IMR-90 (cell line): ENCODE results near the gene UBE2S. TPM values are rescaled to one million over a fixed set of nuclear protein-coding genes. Genes with fewer than 3 reads are reported as not detected.
A peak's percentile ranks its signal among the peaks of the same experiment; 100 is the strongest.

Experiments
- ATAC-seq: fragments of 200-7000 bp; cut with Tn5 transposase; 2 replicates; pipeline ENCODE4 v1.9.1; 2020; ENCODE audit warnings: low read depth, mild to moderate bottlenecking, moderate library complexity
- BruUV-seq: library from RNA; stranded (reverse); fragments of 400-500 nt; replicated peaks from 2 replicates; lab custom pipeline; 2021; lab: Mats Ljungman, UMichigan
- CTCF ChIA-PET: fragments of 300-600 bp; formaldehyde crosslinking; extraction: SDS; loops from one replicate; lab custom pipeline; 2021; ENCODE audit warnings: antibody characterized with exemption; lab: Yijun Ruan, JAX
- POLR2A ChIA-PET: fragments of 300-600 bp; sonication (Branson Sonifier 250); formaldehyde crosslinking; loops from one replicate; lab custom pipeline; 2022; ENCODE audit warnings: antibody characterized with exemption; ENCODE audit not compliant: unreplicated experiment; lab: Charles Lee
- DNase-seq: peaks from one replicate; pipeline ENCODE4 v3.0.0; 2013
- H2AFZ ChIP-seq: replicated peaks from 2 replicates; pipeline ENCODE3; 2013; ENCODE audit warnings: low read length, mild to moderate bottlenecking; ENCODE audit not compliant: poor library complexity
- H2AK5ac ChIP-seq: 2 replicates; pipeline ENCODE4 v1.6.1; 2013; ENCODE audit warnings: low read depth, low read length, inconsistent platforms
- H2AK9ac ChIP-seq: replicated peaks from 2 replicates; pipeline ENCODE3; 2013; ENCODE audit warnings: mild to moderate bottlenecking, low read depth, low read length, moderate library complexity; ENCODE audit not compliant: poor library complexity
- H2BK120ac ChIP-seq: 2 replicates; pipeline ENCODE4 v1.6.1; 2013; ENCODE audit warnings: low read depth, low read length, inconsistent platforms
- H2BK15ac ChIP-seq: 3 replicates; pipeline ENCODE4 v1.6.1; 2013; ENCODE audit warnings: low read depth, low read length, inconsistent platforms
- H2BK20ac ChIP-seq: 2 replicates; pipeline ENCODE4 v1.6.1; 2013; ENCODE audit warnings: low read depth, mild to moderate bottlenecking, inconsistent platforms, low read length, moderate library complexity
- H2BK5ac ChIP-seq: 2 replicates; pipeline ENCODE4 v1.6.1; 2013; ENCODE audit warnings: mild to moderate bottlenecking, low read depth, low read length, inconsistent platforms; ENCODE audit not compliant: poor library complexity, severe bottlenecking
- H3K14ac ChIP-seq: replicated peaks from 2 replicates; pipeline ENCODE4 v1.6.1; 2013; ENCODE audit warnings: low read depth, low read length, inconsistent platforms
- H3K18ac ChIP-seq: 2 replicates; pipeline ENCODE4 v1.6.1; 2013; ENCODE audit warnings: low read depth, low read length, control low read depth
- H3K23ac ChIP-seq: 2 replicates; pipeline ENCODE4 v1.6.1; 2013; ENCODE audit warnings: low read depth, low read length, inconsistent platforms
- H3K27ac ChIP-seq: 2 replicates; pipeline ENCODE4 v1.5.1; 2013; ENCODE audit warnings: mild to moderate bottlenecking, control low read depth, low read length; ENCODE audit not compliant: insufficient read depth
- H3K27me3 ChIP-seq: 2 replicates; pipeline ENCODE4 v1.6.1; 2013; ENCODE audit warnings: low read length; ENCODE audit not compliant: control insufficient read depth, insufficient read depth
- H3K36me3 ChIP-seq: 2 replicates; pipeline ENCODE4 v1.6.1; 2013; ENCODE audit warnings: low read length, mixed read lengths; ENCODE audit not compliant: control insufficient read depth, insufficient read depth
- H3K4ac ChIP-seq: 2 replicates; pipeline ENCODE4 v1.6.1; 2013; ENCODE audit warnings: low read depth, low read length, inconsistent platforms
- H3K4me1 ChIP-seq: 2 replicates; pipeline ENCODE4 v1.6.1; 2013; ENCODE audit warnings: low read length, mixed read lengths; ENCODE audit not compliant: control insufficient read depth, insufficient read depth
- H3K4me2 ChIP-seq: 2 replicates; pipeline ENCODE4 v1.6.1; 2013; ENCODE audit warnings: low read depth, mild to moderate bottlenecking, control low read depth, low read length, moderate library complexity
- H3K4me3 ChIP-seq: 2 replicates; pipeline ENCODE4 v1.5.1; 2013; ENCODE audit warnings: low read depth, mild to moderate bottlenecking, control low read depth, low read length, moderate library complexity; ENCODE audit not compliant: insufficient read depth
- H3K56ac ChIP-seq: 2 replicates; pipeline ENCODE4 v1.6.1; 2013; ENCODE audit warnings: low read length, inconsistent platforms; ENCODE audit not compliant: insufficient read depth; ENCODE audit errors: extremely low read depth
- H3K79me1 ChIP-seq, 2 experiments: 2 replicates each; pipeline ENCODE4 v1.6.1; 2013; ENCODE audit warnings: low read length in 2 of 2, inconsistent platforms in 1 of 2, low read depth in 1 of 2
- H3K9ac ChIP-seq: 2 replicates; pipeline ENCODE4 v1.6.1; 2013; ENCODE audit warnings: low read depth, low read length, control low read depth
- H3K9me1 ChIP-seq: 2 replicates; pipeline ENCODE4 v1.6.1; 2013; ENCODE audit warnings: low read length, inconsistent platforms; ENCODE audit not compliant: insufficient read depth
- H3K9me3 ChIP-seq: 2 replicates; pipeline ENCODE4 v1.6.1; 2013; ENCODE audit warnings: low read length; ENCODE audit not compliant: control insufficient read depth, insufficient read depth
- H4K20me1 ChIP-seq: 2 replicates; pipeline ENCODE4 v1.6.1; 2013; ENCODE audit warnings: low read length, inconsistent platforms; ENCODE audit not compliant: insufficient read depth
- H4K5ac ChIP-seq: 2 replicates; pipeline ENCODE4 v1.6.1; 2013; ENCODE audit warnings: mild to moderate bottlenecking, low read depth, low read length, control low read depth
- H4K8ac ChIP-seq, 2 experiments: 2 replicates each; pipeline ENCODE4 v1.6.1; 2013; ENCODE audit warnings: low read depth in 2 of 2, low read length in 2 of 2, control low read depth in 1 of 2, inconsistent platforms in 1 of 2
- H4K91ac ChIP-seq: 2 replicates; pipeline ENCODE4 v1.6.1; 2013; ENCODE audit warnings: low read depth, low read length, inconsistent platforms; ENCODE audit not compliant: insufficient read depth
- CEBPB ChIP-seq: IDR thresholded peaks from 2 replicates; pipeline ENCODE4 v1.6.1; 2012; ENCODE audit warnings: low read depth, low read length, improper control_type of control experiment
- CHD1 ChIP-seq: IDR thresholded peaks from 2 replicates; pipeline ENCODE4 v1.6.1; 2012; ENCODE audit warnings: low read depth, low read length, improper control_type of control experiment
- FOS ChIP-seq: fragments of 150-350 bp; IDR thresholded peaks from 2 replicates; pipeline ENCODE4 v1.6.1; 2016; ENCODE audit warnings: low read depth, low read length
- MAFK ChIP-seq: IDR thresholded peaks from 2 replicates; pipeline ENCODE4 v1.6.1; 2012; ENCODE audit warnings: low read depth, low read length, improper control_type of control experiment
- POLR2A ChIP-seq: IDR thresholded peaks from 2 replicates; pipeline ENCODE4 v1.6.1; 2012; ENCODE audit warnings: mild to moderate bottlenecking, low read depth, low read length
- RFX5 ChIP-seq: IDR thresholded peaks from 2 replicates; pipeline ENCODE4 v1.8.0; 2012; ENCODE audit warnings: low read depth, mild to moderate bottlenecking, low read length, moderate library complexity
- WGBS, 2 experiments: methylation state at CpG; one replicate each; pipeline versions ENCODE4 v1.1.5 to v1.1.7; 2013; ENCODE audit warnings: missing lambda C conversion rate in 2 of 2; ENCODE audit not compliant: insufficient read length in 1 of 2; ENCODE audit errors: extremely low coverage in 2 of 2; 5-methylcytosine and 5-hydroxymethylcytosine counted together
- dilution Hi-C: fragments of 300-500 bp; cut with HindIII; formaldehyde crosslinking; loops from one replicate; pipeline ENCODE4 v1.14.3; 2018; ENCODE audit warnings: low sequenced_read_pairs; ENCODE audit not compliant: unreplicated experiment
- in situ Hi-C: fragments of 300-500 bp; cut with MboI; formaldehyde crosslinking; loops from 3 replicates; pipeline ENCODE4 v1.14.3; 2019; ENCODE audit warnings: low sequenced_read_pairs, inconsistent platforms, mixed read lengths
- intact Hi-C: fragments of 100-400 bp; cut with micrococcal nuclease; formaldehyde crosslinking; loops from 2 replicates; pipeline ENCODE4 v1.10.0; 2022
- polyA plus RNA-seq, 3 experiments: library from polyadenylated mRNA; depleted of rRNA; stranded (reverse); fragments of >200 nt; gene quantifications; 2 replicates each; pipeline ENCODE4 v1.2.3, GENCODE V29; 2012; ENCODE audit warnings: low replicate concordance in 1 of 3
- total RNA-seq: library from RNA; depleted of rRNA; stranded (reverse); fragments of >200 nt; gene quantifications from 2 replicates; pipeline ENCODE4 v1.2.3, GENCODE V29; 2012

The UBE2S gene
- total and polyA plus RNA-seq, 2 of the 4 experiments (the other 2 are of a cell fraction), result 69.5 to 104 TPM

- no peak for TF ChIP-seq CEBPB
Measured at GRCh38 chr19:55370305-55370988, 37.1 kb downstream of the UBE2S start, which contains the start of gene IL11 (continued).

GRCh38 chr19:55369653-55370304, 37.8 kb downstream of the UBE2S start:
- Histone ChIP-seq H3K4ac (peak overlapping the region; percentile 94), H2BK20ac (no peak overlapping the region), H3K79me1 (peaks cover 5 to 54% of the 10 kb centered on the region in 2 experiments; a peak in 3 of 4 replicates), H3K23ac (peak overlapping the region; percentile 37; the same call in 1 of the 2 replicates), H4K91ac (peak overlapping the region; percentile 75), H3K18ac (peak overlapping the region; percentile 59; the same call in 1 of the 2 replicates), H4K5ac (peak overlapping the region; percentile 29), H4K20me1 (peaks cover 43% of the 10 kb centered on the region), H3K9ac (peak overlapping the region; percentile 87), H2BK5ac (peak overlapping the region; percentile 90), H2AK9ac (peak overlapping the region; percentile 95), H3K27ac (peak overlapping the region; percentile 97), H2BK120ac (peak overlapping the region; percentile 42; the same call in 1 of the 2 replicates), H2AK5ac (peak overlapping the region; percentile 88), H3K36me3 (peaks cover 26% of the 10 kb centered on the region), H3K4me1 (peaks cover 43% of the 10 kb centered on the region), H2BK15ac (no peak overlapping the region), H3K27me3 (no peaks in the 10 kb centered on the region), H3K4me3 (peak overlapping the region; percentile 89), H3K9me1 (peaks cover 9% of the 10 kb centered on the region; the same call in 1 of the 2 replicates), H3K56ac (peak overlapping the region; percentile 65; the same call in 1 of the 2 replicates), H3K4me2 (peak overlapping the region; percentile 80), H3K9me3 (no peaks in the 10 kb centered on the region), H3K14ac (peak overlapping the region; percentile 88), H2AFZ (peak overlapping the region; percentile 84), H4K8ac (peak overlapping the region in 1 of 2 experiments; percentile 57; a peak in 3 of 4 replicates)
- TF ChIP-seq RFX5 (no peak), POLR2A (peak; percentile 68; the same call in 1 of the 2 replicates), CHD1 (peak; percentile 94), FOS (no peak), MAFK (no peak)
- peak; percentile 66 for ATAC-seq
- in situ Hi-C loops (no loop called here), intact Hi-C loops (no loop called here), dilution Hi-C loops (no loop called here)
- ChIA-PET POLR2A (interaction anchor here (0.6 to 1.4 kb wide), 3 partner anchors 14 to 229 kb away, joined by 3 to 5 read pairs (median 4); partner anchors contain the start of genes TMEM238 and UBE2S), CTCF (no interaction called here)
- peak; percentile 76 for DNase-seq
- BruUV-seq, result no TSS peak
- 1% methylated on average over 24 of the region's 59 CpGs; no CpG with 5 or more reads in 1 of the 2 experiments for WGBS, 2 experiments
